ENCODE data around the gene KRTAP16-1. TPM values are rescaled to one million over a fixed set of nuclear protein-coding genes. Genes with fewer than 3 reads are reported as not detected.

KRTAP16-1 gene
- polyA plus RNA-seq, 1 donor from 2014 or later: not detected

GRCh38 chr17:41301204-41301790 lies 7.8 kb downstream of the KRTAP16-1 start:
- no peak overlapping the region for H3K4me2 ChIP-seq (ENCODE audit: low read length)
- no peaks in the 10 kb centered on the region for H3K79me2 ChIP-seq (replicated peaks; ENCODE audit: insufficient read depth, low read length)
- H3K9ac ChIP-seq (ENCODE audit: low read length): no peak overlapping the region
- no peak overlapping the region for H3K27ac ChIP-seq (ENCODE audit: low read length)
- TF ChIP-seq SMC3 (conservative IDR thresholded peaks at IDR 0.05; ENCODE audit: poor library complexity) (no peak), CTCF (IDR thresholded peaks at IDR 0.05; ENCODE audit: poor library complexity, severe bottlenecking) (no peak), EP300 (conservative IDR thresholded peaks at IDR 0.05; ENCODE audit: poor library complexity, severe bottlenecking) (no peak), EZH2 (IDR thresholded peaks at IDR 0.05; ENCODE audit: borderline replicate concordance, insufficient read depth, low read length, poor library complexity, severe bottlenecking) (no peak), REST (IDR thresholded peaks at IDR 0.05; ENCODE audit: borderline replicate concordance) (no peak), MXI1 (conservative IDR thresholded peaks at IDR 0.05; ENCODE audit: poor library complexity, severe bottlenecking) (no peak), TAF1 (IDR thresholded peaks at IDR 0.05; ENCODE audit: low read depth) (no peak), RAD21 (conservative IDR thresholded peaks at IDR 0.05) (no peak), POLR2AphosphoS5 (IDR thresholded peaks at IDR 0.05) (no peak)
- H3K9me3 ChIP-seq (ENCODE audit: low read length): no peaks in the 10 kb centered on the region
- H3K27me3 ChIP-seq (ENCODE audit: insufficient read depth, low read depth, low read length): no peaks in the 10 kb centered on the region
- H3F3A ChIP-seq (ENCODE audit: insufficient read depth, low read length, poor library complexity, severe bottlenecking): no peaks in the 10 kb centered on the region
- no peak overlapping the region for H2AFZ ChIP-seq (ENCODE audit: low read depth, low read length)
- H3K9me2 ChIP-seq (ENCODE audit: insufficient read depth, low read length): no peaks in the 10 kb centered on the region
- no peaks in the 10 kb centered on the region for H4K20me1 ChIP-seq (ENCODE audit: insufficient read depth)
- no peaks in the 10 kb centered on the region for H3K36me3 ChIP-seq (ENCODE audit: insufficient read depth, low read length)
- no peak overlapping the region for H3K4me3 ChIP-seq (ENCODE audit: low read length)

GRCh38 chr17:41298458-41299135 lies 10.5 kb downstream of the KRTAP16-1 start:
- Histone ChIP-seq H3K4me3 (ENCODE audit: low read length) (no peak overlapping the region), H3K9me3 (ENCODE audit: low read length) (no peaks in the 10 kb centered on the region), H3F3A (ENCODE audit: insufficient read depth, low read length, poor library complexity, severe bottlenecking) (no peaks in the 10 kb centered on the region), H3K4me2 (ENCODE audit: low read length) (no peak overlapping the region), H2AFZ (ENCODE audit: low read depth, low read length) (no peak overlapping the region), H4K20me1 (ENCODE audit: insufficient read depth) (no peaks in the 10 kb centered on the region), H3K27ac (ENCODE audit: low read length) (no peak overlapping the region), H3K79me2 (replicated peaks; ENCODE audit: insufficient read depth, low read length) (no peaks in the 10 kb centered on the region), H3K9me2 (ENCODE audit: insufficient read depth, low read length) (no peaks in the 10 kb centered on the region), H3K36me3 (ENCODE audit: insufficient read depth, low read length) (no peaks in the 10 kb centered on the region), H3K27me3 (ENCODE audit: insufficient read depth, low read depth, low read length) (no peaks in the 10 kb centered on the region), H3K9ac (ENCODE audit: low read length) (no peak overlapping the region)
- no peak for TF ChIP-seq RAD21 (conservative IDR thresholded peaks at IDR 0.05)
- no peak for TF ChIP-seq SMC3 (conservative IDR thresholded peaks at IDR 0.05; ENCODE audit: poor library complexity)
- no peak for TF ChIP-seq EP300 (conservative IDR thresholded peaks at IDR 0.05; ENCODE audit: poor library complexity, severe bottlenecking)
- no peak for TF ChIP-seq CTCF (IDR thresholded peaks at IDR 0.05; ENCODE audit: poor library complexity, severe bottlenecking)
- no peak for TF ChIP-seq TAF1 (IDR thresholded peaks at IDR 0.05; ENCODE audit: low read depth)
- TF ChIP-seq REST (IDR thresholded peaks at IDR 0.05; ENCODE audit: borderline replicate concordance): no peak
- TF ChIP-seq EZH2 (IDR thresholded peaks at IDR 0.05; ENCODE audit: borderline replicate concordance, insufficient read depth, low read length, poor library complexity, severe bottlenecking): no peak
- TF ChIP-seq POLR2AphosphoS5 (IDR thresholded peaks at IDR 0.05): no peak
- TF ChIP-seq MXI1 (conservative IDR thresholded peaks at IDR 0.05; ENCODE audit: poor library complexity, severe bottlenecking): no peak

Measured in neural cell (in vitro differentiated cells).